PC-3 (cell line): Measurements from ENCODE around the gene ZNF740. TPM values are rescaled to one million over a fixed set of nuclear protein-coding genes. Genes with fewer than 3 reads are reported as not detected.

Experiments
- ATAC-seq: fragments of 200-7000 bp; cut with Tn5 transposase; 2 replicates; pipeline ENCODE4 v1.9.1; 2020; ENCODE audit warnings: mild to moderate bottlenecking, moderate library complexity
- BruUV-seq: library from RNA; stranded (reverse); fragments of 400-500 nt; replicated peaks from 2 replicates; lab custom pipeline; 2021; lab: Mats Ljungman, UMichigan
- CTCF ChIA-PET: fragments of 300-600 bp; sonication (Branson Sonifier 250); formaldehyde crosslinking; loops from one replicate; lab custom pipeline; 2022; ENCODE audit warnings: antibody characterized with exemption; lab: Charles Lee
- POLR2A ChIA-PET: fragments of 300-600 bp; sonication (Branson Sonifier 250); formaldehyde crosslinking; loops from one replicate; lab custom pipeline; 2022; ENCODE audit warnings: antibody characterized with exemption; ENCODE audit not compliant: unreplicated experiment; lab: Charles Lee
- DNase-seq: peaks from one replicate; pipeline ENCODE4 v3.0.0-alpha.2; 2015
- H2AFZ ChIP-seq: fragments of 300-600 bp; sonication (generic); 2 replicates; pipeline ENCODE4 v1.6.0; 2016; ENCODE audit warnings: antibody characterized with exemption, low read length
- H3F3A ChIP-seq: fragments of 300-600 bp; sonication (generic); one replicate; pipeline ENCODE4 v1.6.0; 2017; ENCODE audit warnings: antibody characterized with exemption, low read length, control low read depth, mild to moderate bottlenecking; ENCODE audit not compliant: unreplicated experiment
- H3K27ac ChIP-seq: fragments of 300-600 bp; sonication (generic); 2 replicates; pipeline ENCODE4 v1.5.1; 2016; ENCODE audit warnings: mild to moderate bottlenecking, low read length
- H3K27me3 ChIP-seq: fragments of 300-600 bp; sonication (generic); 2 replicates; pipeline ENCODE4 v1.6.1; 2016; ENCODE audit warnings: low read length, mixed read lengths
- H3K36me3 ChIP-seq: fragments of 300-600 bp; sonication (generic); 2 replicates; pipeline ENCODE4 v1.6.1; 2016; ENCODE audit warnings: low read depth, mixed run types, low read length, mixed read lengths
- H3K4me1 ChIP-seq: fragments of 300-600 bp; sonication (generic); 2 replicates; pipeline ENCODE4 v1.5.1; 2016; ENCODE audit warnings: low read length; ENCODE audit not compliant: insufficient read depth
- H3K4me2 ChIP-seq: fragments of 300-600 bp; sonication (generic); 2 replicates; pipeline ENCODE4 v1.6.0; 2016; ENCODE audit warnings: low read length
- H3K4me3 ChIP-seq: fragments of 300-600 bp; sonication (generic); 2 replicates; pipeline ENCODE4 v1.5.1; 2016; ENCODE audit warnings: mild to moderate bottlenecking, low read length, mixed read lengths
- H3K79me2 ChIP-seq: fragments of 300-600 bp; sonication (generic); 2 replicates; pipeline ENCODE4 v1.6.1; 2017; ENCODE audit warnings: low read length, mixed read lengths
- H3K9ac ChIP-seq: fragments of 300-600 bp; sonication (generic); 2 replicates; pipeline ENCODE4 v1.6.0; 2016; ENCODE audit warnings: mild to moderate bottlenecking, low read length
- H3K9me2 ChIP-seq: fragments of 300-600 bp; sonication (generic); replicated peaks from 2 replicates; pipeline ENCODE4 v1.6.1; 2016; ENCODE audit warnings: mixed run types, low read length, mixed read lengths
- H3K9me3 ChIP-seq: fragments of 300-600 bp; sonication (generic); 2 replicates; pipeline ENCODE4 v1.6.1; 2016; ENCODE audit warnings: low read length, mixed read lengths
- H4K20me1 ChIP-seq: fragments of 300-600 bp; sonication (generic); 2 replicates; pipeline ENCODE4 v1.6.1; 2016; ENCODE audit warnings: low read length, mixed read lengths
- CTCF ChIP-seq: fragments of 300-600 bp; sonication (generic); conservative IDR thresholded peaks from 2 replicates; pipeline ENCODE4 v1.5.1; 2017; ENCODE audit warnings: antibody characterized with exemption, low read depth, mild to moderate bottlenecking, low read length
- EZH2 ChIP-seq: fragments of 300-600 bp; sonication (generic); IDR thresholded peaks from one replicate; pipeline ENCODE4 v1.6.1; 2017; ENCODE audit warnings: antibody characterized with exemption, mild to moderate bottlenecking, low read length; ENCODE audit not compliant: unreplicated experiment
- EZH2phosphoT487 ChIP-seq: fragments of 300-600 bp; sonication (generic); IDR thresholded peaks from 2 replicates; pipeline ENCODE4 v1.6.1; 2018; ENCODE audit warnings: mild to moderate bottlenecking, antibody characterized with exemption, low read length, borderline replicate concordance
- intact Hi-C: fragments of 100-400 bp; cut with micrococcal nuclease; formaldehyde crosslinking; loops from 2 replicates; pipeline ENCODE4 v1.9.0; 2023
- total RNA-seq: library from RNA; depleted of rRNA; stranded (reverse); fragments of >200 nt; gene quantifications from 2 replicates; pipeline ENCODE4 v1.2.3, GENCODE V29; 2014

Gene ZNF740
- total RNA-seq, 1 experiment from 2014 or later: 12.3 TPM

GRCh38 chr12:53195516-53196420 is 15.2 kb downstream of the ZNF740 start:
- no peaks in the 10 kb centered on the region for H3K27me3 ChIP-seq
- no peaks in the 10 kb centered on the region for H3K9me2 ChIP-seq
- H3F3A ChIP-seq: no peaks in the 10 kb centered on the region
- ATAC-seq (peak; percentile 54), DNase-seq (peak; percentile 45)
- H3K9ac ChIP-seq: no peak overlapping the region
- intact Hi-C loops: no loop called here
- no peak overlapping the region for H3K4me3 ChIP-seq
- no peak overlapping the region for H2AFZ ChIP-seq
- peaks cover 10% of the 10 kb centered on the region for H3K4me1 ChIP-seq
- TF ChIP-seq CTCF (no peak), EZH2phosphoT487 (no peak)
- H3K9me3 ChIP-seq: no peaks in the 10 kb centered on the region
- no peaks in the 10 kb centered on the region for H3K79me2 ChIP-seq
- CTCF ChIA-PET: interaction anchor here (0.6 kb wide), 1 partner anchor 12 kb away, joined by 3 read pairs; no protein-coding TSS in a partner anchor
- POLR2A ChIA-PET: no interaction called here
- H3K4me2 ChIP-seq: no peak overlapping the region
- H3K36me3 ChIP-seq: peaks cover 4% of the 10 kb centered on the region; the same call in 1 of the 2 replicates
- H3K27ac ChIP-seq: no peak overlapping the region
- no peaks in the 10 kb centered on the region for H4K20me1 ChIP-seq
- no TSS peak for BruUV-seq

- Histone ChIP-seq H3K79me2 (no peaks in the 10 kb centered on the region), H4K20me1 (no peaks in the 10 kb centered on the region), H3K4me2 (no peak overlapping the region), H3K27me3 (no peaks in the 10 kb centered on the region), H3K9ac (no peak overlapping the region), H3K9me2 (no peaks in the 10 kb centered on the region), H3K9me3 (no peaks in the 10 kb centered on the region), H3K36me3 (no peaks in the 10 kb centered on the region), H3K4me1 (peaks cover 10% of the 10 kb centered on the region), H3K4me3 (no peak overlapping the region), H2AFZ (no peak overlapping the region), H3F3A (no peaks in the 10 kb centered on the region), H3K27ac (no peak overlapping the region)
- CTCF ChIA-PET: no interaction called here
- ATAC-seq: no peak
- POLR2A ChIA-PET: no interaction called here
- no peak for TF ChIP-seq CTCF
- TF ChIP-seq EZH2: no peak
- TF ChIP-seq EZH2phosphoT487: no peak
- intact Hi-C loops: no loop called here
- no TSS peak for BruUV-seq
- no peak for DNase-seq
These were observed 16.0 kb downstream of the ZNF740 start for GRCh38 chr12:53196486-53196885.
